Suppressor macrophage treated with lipopolysaccharide for 4 hours (primary cell): ENCODE data around the gene CSNK2A3.

Source experiments
- DNase-seq: peaks from one replicate; pipeline ENCODE4 v3.0.0-alpha.2; 2020

CSNK2A3 gene

DNA sequence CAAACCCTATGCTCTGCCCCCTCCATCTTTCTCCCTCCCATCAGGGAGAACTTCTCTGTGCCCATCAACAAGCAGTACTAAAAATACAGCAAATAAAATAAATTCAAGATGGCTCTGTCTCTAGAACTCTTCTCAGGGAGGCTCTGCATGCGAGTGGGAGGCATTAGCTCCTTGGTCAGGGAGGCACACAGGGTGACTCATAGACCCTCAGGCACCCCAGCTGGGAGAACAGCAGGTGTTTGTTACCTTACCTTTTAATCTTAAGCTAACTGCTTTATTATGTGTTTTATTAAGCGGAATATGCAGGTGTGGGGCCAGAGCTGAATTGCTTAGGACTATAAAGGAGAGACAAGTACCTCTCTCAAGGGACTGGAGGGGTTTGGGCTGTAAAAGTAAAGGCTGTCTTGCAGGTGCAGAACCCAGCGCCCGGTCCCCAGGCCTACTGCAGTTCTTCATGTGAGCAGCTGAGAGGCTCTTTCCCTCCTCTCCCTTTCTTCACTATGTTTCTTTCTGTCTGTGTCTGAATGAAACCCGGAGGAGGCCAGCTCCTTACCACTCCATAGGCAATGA, 20.8 kb downstream of the CSNK2A3 start:
- no peak for DNase-seq

GRCh38 chr11:11329062-11329806, 23.8 kb downstream of the CSNK2A3 start:
- no peak for DNase-seq

GRCh38 chr11:11324090-11324489, 29.0 kb downstream of the CSNK2A3 start:
- DNase-seq = no peak

GRCh38 chr11:11322101-11322500, 30.9 kb downstream of the CSNK2A3 start:
- DNase-seq = no peak

- no peak for DNase-seq
These were observed 32.2 kb downstream of the CSNK2A3 start for GRCh38 chr11:11320825-11321224.

GRCh38 chr11:11318961-11319360, 34.1 kb downstream of the CSNK2A3 start:
- peak; percentile 82 for DNase-seq

- peak; percentile 46 for DNase-seq
These were observed 34.6 kb downstream of the CSNK2A3 start for GRCh38 chr11:11318461-11318860.

DNA sequence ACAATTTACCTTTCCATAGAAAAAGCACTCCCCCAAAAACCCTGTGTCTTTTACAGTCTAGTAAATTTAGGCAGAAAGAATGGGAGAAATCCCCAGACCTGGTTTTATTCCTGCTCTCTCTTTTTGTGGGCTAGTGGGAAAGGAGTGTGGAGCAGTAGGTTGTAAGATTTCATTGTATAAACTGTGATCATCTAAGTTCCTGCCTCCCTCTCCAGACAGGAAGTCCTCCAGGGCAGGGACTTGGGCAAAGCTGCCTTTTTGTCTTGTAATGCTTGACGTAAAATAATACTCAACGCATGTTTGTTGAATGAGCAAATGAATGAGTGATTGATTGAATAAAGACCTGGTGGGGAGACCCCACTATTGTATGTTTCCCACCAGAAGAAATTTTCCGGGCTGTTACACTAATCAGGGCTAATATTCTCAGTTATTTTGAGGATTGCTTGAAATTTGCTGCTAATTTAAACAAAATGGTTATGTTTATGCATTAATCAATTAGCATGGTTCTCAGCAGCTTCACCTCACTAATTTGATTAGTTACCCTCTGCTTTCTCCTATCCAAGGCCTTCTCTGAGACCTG, 36.3 kb downstream of the CSNK2A3 start:
- no peak for DNase-seq

DNA sequence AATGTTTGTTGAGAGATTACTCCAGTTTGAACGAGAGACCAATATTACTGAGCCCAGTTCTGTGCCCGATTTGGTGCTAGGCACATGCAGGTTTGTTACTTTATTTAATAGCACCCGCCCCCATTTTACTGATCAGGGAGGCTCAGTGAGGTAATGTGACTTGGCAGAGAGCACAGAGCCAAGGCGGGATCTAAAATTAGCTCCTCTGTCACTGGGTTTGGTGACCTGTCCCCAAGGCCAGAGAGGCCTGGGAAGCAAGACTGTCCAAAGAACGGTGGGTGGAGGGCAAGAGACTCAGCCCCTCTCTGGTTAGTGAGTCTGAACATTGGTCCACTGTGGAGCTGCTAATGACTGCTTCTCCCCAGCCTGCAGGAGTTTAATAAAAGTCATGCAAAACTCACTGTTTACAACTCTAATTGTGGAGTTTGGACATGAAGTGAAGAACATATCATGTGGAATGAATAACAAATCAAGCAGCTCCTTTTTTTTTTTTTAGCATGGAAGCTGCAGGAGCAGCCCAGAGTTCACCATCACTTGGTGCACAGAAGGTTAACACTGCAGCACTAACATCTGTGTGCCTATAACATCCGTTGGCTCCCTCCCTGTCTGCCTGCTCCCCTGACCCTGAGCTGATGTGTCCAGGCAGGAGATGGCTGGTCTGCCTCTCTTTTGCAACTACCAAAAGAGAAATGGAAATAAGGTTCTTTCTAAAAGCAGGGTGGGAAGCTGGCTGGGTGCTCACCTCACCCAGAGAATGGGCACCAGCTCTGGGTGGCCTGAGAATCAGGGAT, 39.0 kb downstream of the CSNK2A3 start:
- DNase-seq = no peak

DNA sequence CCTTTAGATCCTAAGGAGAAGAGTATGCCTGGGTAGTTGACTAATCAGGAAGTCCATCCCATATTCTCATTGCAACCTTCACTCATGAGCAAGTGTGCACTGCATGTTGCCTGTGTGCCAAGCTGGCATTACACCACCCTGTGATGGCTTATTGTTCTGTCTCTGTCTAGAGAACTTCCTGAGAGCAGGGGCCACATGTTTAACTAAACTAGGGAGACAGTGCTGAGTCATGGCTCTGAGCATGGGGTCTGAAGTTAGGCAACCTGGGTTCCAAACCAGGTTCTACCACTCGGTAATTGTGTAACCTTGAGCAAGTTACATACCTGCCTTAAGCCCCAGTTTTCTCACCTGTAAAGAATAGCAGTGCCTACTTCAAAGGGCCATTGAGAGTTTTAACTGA, 39.6 kb downstream of the CSNK2A3 start:
- peak; percentile 50 for DNase-seq

DNA sequence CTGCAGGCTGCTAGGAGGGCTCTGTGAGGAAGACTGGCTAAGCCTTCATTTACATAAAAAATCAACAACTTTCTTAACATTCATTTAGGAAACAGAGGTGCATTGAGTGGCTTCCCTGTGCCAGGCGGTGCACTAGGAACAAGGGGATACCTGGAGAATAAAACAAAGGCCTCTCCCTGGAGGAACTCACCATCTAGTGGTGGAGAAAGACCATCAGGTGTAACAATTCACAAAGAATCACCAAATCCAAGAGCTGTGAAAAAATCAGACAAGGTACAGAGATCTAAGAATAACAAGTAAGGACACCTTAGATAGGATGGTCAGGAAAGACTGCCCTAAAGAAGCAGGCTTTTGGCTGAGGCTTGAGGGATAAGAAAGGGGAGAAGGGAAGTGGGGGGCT, 40.3 kb downstream of the CSNK2A3 start:
- DNase-seq = no peak

GRCh38 chr11:11311169-11311568, 41.9 kb downstream of the CSNK2A3 start:
- DNase-seq = peak; percentile 46

DNA sequence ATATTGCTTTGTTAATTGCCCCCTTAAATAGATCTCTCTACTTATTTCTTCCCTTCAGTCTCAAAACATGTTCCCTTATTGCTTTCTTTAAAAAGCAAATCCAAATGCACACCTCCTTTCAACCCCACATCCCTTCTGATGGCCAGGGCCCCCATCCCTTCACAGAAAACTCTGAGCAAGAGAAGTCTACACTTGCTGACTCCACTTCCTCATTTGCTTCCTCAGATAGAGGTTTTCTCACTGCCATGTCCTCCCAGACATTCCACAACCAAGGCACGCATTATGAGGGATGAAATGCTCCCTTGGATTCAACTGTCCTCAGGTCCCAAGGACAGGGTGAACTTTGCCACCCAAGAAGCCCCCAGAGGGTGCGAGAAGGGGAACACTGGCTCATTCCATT, 43.1 kb downstream of the CSNK2A3 start:
- DNase-seq = no peak

- no peak for DNase-seq
These were observed 44.8 kb downstream of the CSNK2A3 start for GRCh38 chr11:11308249-11308648.

DNA sequence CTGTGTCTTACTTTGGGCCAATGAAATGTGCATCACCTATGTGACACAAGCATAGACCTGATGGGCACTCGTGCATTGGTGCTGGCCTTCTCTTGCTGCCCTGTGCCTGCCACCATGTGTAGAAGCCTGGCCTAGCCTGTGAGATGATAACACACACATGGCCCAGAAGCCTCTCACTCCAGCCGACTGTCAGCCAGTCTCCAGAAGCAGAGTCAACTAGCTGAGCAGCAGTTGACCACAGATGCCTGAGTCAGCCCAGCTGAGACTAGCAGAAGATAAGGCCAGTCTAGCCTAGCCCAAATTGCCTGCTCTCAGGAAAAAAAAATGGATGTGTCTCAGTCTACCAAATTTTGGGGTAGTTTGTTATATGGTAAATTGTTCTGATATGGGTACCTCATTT, 46.2 kb downstream of the CSNK2A3 start:
- DNase-seq = no peak

GRCh38 chr11:11304550-11304949, 48.5 kb downstream of the CSNK2A3 start:
- no peak for DNase-seq

DNA sequence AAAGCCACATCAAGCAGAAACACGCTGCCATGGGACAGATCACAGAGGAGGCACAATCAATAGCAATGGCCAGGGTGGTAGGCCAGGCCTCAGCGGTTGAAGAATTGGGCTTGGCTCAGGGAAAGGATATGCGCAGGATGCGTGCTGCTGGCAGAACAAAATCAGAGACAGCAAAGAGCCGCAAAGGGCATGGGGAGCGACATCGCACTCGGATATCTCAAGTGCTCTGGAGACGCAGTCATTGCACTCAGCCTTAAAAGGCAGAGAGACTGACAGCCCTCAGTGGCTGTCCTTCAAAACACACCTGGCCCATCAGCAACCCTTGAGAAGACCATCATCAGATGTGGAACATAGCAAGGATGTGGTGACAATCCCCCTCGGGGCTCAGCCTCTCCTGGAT, 50.5 kb downstream of the CSNK2A3 start:
- DNase-seq = no peak
